Stromal cell of bone marrow (primary cell): ENCODE measurements around the gene CIB2.

Experiments used
- DNase-seq: peaks from one replicate; pipeline ENCODE4 v3.0.0-alpha.2; 2012; ENCODE audit warnings: low read depth

Gene CIB2

GRCh38 chr15:78065973-78066946, 65.0 kb downstream of the CIB2 start:
- DNase-seq = no peak

- peak; percentile 99 for DNase-seq
These were observed 65.9 kb downstream of the CIB2 start for GRCh38 chr15:78065284-78065872.

DNA sequence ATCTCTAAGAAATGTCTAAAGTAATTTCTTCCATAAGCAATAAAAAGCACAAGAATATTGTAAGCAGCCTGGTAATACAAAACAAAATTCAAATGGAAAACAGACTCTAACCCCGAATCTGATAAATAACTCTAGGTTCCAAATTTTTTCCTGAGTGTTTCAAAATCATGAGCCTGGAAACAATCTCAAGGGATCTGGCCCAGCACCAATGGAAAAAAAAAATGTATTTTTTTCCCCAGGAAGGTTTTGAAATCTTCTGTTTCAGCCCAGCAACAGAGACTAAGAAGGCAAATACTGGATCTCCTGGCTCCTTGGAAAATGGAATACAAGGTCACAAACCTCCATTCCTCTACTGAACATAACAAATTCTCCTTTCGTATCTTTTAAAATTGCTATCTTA, 66.7 kb downstream of the CIB2 start:
- no peak for DNase-seq

- DNase-seq = no peak
These were observed 67.3 kb downstream of the CIB2 start for GRCh38 chr15:78063970-78064385.

DNA sequence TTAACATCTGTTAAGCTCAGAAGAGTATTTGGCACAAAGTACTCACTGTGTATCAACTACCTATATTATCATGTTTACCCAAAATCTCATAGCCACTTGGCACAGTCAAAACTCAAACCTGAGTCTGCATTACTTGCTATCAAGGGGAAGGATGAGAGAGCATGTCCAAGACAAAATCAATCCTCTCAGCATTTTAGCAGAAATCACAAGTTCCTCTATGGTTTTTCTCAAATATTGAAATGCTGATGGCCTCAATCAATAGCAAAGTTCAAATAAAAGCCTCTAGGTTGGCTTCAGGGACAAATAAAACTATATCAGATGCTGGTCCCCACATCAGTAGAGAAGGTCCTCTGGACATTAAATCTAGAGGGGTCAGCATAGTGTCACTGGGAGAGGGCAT, 68.0 kb downstream of the CIB2 start:
- no peak for DNase-seq

- no peak for DNase-seq
These were observed 69.2 kb downstream of the CIB2 start for GRCh38 chr15:78061963-78062427.

- DNase-seq = no peak
These were observed 71.0 kb downstream of the CIB2 start for GRCh38 chr15:78060232-78060631.

- DNase-seq = no peak
These were observed 72.0 kb downstream of the CIB2 start for GRCh38 chr15:78059110-78059839.

DNA sequence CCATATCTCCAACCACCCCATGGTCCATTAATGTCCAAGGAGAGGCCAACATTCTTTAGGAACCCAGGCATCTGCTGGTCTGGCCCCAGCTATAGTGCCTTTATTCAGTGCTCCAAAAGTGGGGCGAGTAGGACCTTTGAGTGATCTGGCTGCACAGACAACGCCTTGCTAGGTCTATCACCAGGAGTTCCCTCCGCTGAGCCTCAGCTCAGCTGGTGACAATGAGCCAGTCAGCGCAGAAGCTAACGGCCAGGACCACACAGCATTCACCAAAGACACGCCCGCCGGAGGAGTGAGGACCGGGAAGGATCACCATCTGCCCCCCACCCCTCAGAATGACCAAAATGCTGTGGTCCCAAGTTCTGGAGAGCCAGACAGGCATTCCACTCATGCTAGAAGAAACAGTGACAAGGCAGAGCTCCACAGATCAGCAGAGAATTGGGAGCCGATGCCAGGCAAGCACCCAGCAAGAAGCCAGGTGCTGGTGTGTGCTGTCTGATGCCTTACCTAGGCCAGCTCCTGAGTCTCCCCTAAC, 72.8 kb downstream of the CIB2 start:
- DNase-seq = no peak

GRCh38 chr15:78057803-78058202, 73.4 kb downstream of the CIB2 start:
- no peak for DNase-seq

GRCh38 chr15:78056714-78057269, 74.5 kb downstream of the CIB2 start:
- DNase-seq = no peak

- DNase-seq = no peak
These were observed 75.1 kb downstream of the CIB2 start for GRCh38 chr15:78055919-78056713.

GRCh38 chr15:78054966-78055365, 76.3 kb downstream of the CIB2 start:
- DNase-seq = no peak
